Retinal pigment epithelial cell (primary cell): ENCODE measurements around the gene UBAC2.

Experiments
- DNase-seq: peaks from one replicate; pipeline ENCODE4 v3.0.0-alpha.2; 2010; ENCODE audit warnings: low read depth
- H3K4me3 ChIP-seq: 2 replicates; pipeline ENCODE4 v1.5.1; 2011; ENCODE audit warnings: mild to moderate bottlenecking, low read length, control low read depth, moderate library complexity
- CTCF ChIP-seq: conservative IDR thresholded peaks from 2 replicates; pipeline ENCODE4 v1.5.1; 2011; ENCODE audit warnings: low read depth, low read length, control low read depth, inconsistent platforms

UBAC2 gene

GRCh38 chr13:99355267-99356011 lies 154.8 kb downstream of the UBAC2 start:
- no peak overlapping the region for H3K4me3 ChIP-seq
- DNase-seq, result no peak
- no peak for TF ChIP-seq CTCF

- no peak overlapping the region for H3K4me3 ChIP-seq
- DNase-seq, result no peak
- no peak for TF ChIP-seq CTCF
These were observed 155.3 kb downstream of the UBAC2 start for GRCh38 chr13:99356012-99356261.

GRCh38 chr13:99356262-99357091 lies 155.8 kb downstream of the UBAC2 start:
- H3K4me3 ChIP-seq, result no peak overlapping the region
- TF ChIP-seq CTCF, result no peak
- no peak for DNase-seq

- no peak for TF ChIP-seq CTCF
- DNase-seq, result no peak
- H3K4me3 ChIP-seq, result no peak overlapping the region
These were observed 156.5 kb downstream of the UBAC2 start for GRCh38 chr13:99357131-99357596.

- DNase-seq, result no peak
- no peak for TF ChIP-seq CTCF
- no peak overlapping the region for H3K4me3 ChIP-seq
These were observed 157.3 kb downstream of the UBAC2 start for GRCh38 chr13:99357941-99358340.

- TF ChIP-seq CTCF, result no peak
- no peak for DNase-seq
- no peak overlapping the region for H3K4me3 ChIP-seq
These were observed 158.9 kb downstream of the UBAC2 start for GRCh38 chr13:99359528-99359927.

GRCh38 chr13:99360696-99361095 lies 160.0 kb downstream of the UBAC2 start:
- TF ChIP-seq CTCF, result no peak
- H3K4me3 ChIP-seq, result no peak overlapping the region
- DNase-seq, result no peak
